Stimulated activated memory B cell treated with anti-CD40 and anti-IgM and Interleukin-4, amounts not matched to agents 10 μg/mL and 1 μg/mL and 100 μg/mL, for 72 hours (primary cell): Measurements from ENCODE around the gene EXOC3.

Experiments
- ATAC-seq: fragments of 150-1000 bp; cut with Tn5 transposase; 2 replicates; pipeline ENCODE4 v1.10.0; 2021
- H3K27ac Mint-ChIP-seq: one replicate; pipeline ENCODE4 v1.8.0; 2022; ENCODE audit warnings: mild to moderate bottlenecking, mixed read lengths
- H3K27me3 Mint-ChIP-seq: one replicate; pipeline ENCODE4 v1.8.0; 2022; ENCODE audit warnings: mixed read lengths
- H3K36me3 Mint-ChIP-seq: one replicate; pipeline ENCODE4 v1.8.0; 2022; ENCODE audit warnings: mixed read lengths
- H3K4me1 Mint-ChIP-seq: one replicate; pipeline ENCODE4 v1.8.0; 2022; ENCODE audit warnings: mixed read lengths
- H3K4me3 Mint-ChIP-seq: one replicate; pipeline ENCODE4 v1.8.0; 2022; ENCODE audit warnings: mild to moderate bottlenecking, moderate library complexity, mixed read lengths
- H3K9me3 Mint-ChIP-seq: one replicate; pipeline ENCODE4 v1.8.0; 2022; ENCODE audit warnings: mixed read lengths

The EXOC3 gene

DNA sequence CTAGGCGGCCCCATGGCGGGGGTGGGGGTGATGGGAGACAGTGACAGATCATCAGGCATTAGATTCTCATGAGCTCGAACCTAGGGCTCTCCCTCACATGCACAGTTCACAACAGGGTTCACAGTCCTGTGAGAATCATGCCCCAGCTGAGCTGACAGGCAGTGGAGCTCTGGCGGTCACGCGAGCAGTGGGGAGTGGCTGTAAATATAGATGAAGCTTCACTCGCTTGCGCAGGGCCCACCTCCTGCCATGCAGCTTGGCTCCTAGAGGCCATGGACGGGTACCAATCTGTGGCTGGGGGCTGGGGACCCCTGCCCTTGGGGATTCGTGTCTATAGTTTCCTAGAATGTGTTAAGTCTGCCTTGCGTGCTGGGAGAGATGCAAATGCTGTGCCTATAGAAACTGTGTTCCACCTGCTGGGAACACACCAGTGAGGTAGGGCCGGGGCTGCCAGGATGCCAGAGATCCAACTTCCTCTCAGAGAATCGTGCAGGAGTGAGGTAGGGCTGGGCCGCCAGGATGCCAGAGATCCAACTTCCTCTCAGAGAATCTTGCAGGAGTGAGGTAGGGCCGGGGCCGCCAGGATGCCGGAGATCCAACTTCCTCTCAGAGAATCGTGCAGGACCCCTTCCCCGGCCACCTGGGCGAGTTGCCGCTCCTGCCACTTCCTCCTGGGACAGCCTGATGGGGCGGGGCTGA lies 14.1 kb upstream of the EXOC3 start:
- no peak for ATAC-seq
- peak overlapping the region; percentile 22 for H3K27ac Mint-ChIP-seq
- H3K36me3 Mint-ChIP-seq, result peaks cover 80% of the 10 kb centered on the region
- peaks cover 41% of the 10 kb centered on the region for H3K4me1 Mint-ChIP-seq
- H3K4me3 Mint-ChIP-seq, result no peak overlapping the region
- peaks cover 66% of the 10 kb centered on the region for H3K27me3 Mint-ChIP-seq
- peaks cover 11% of the 10 kb centered on the region for H3K9me3 Mint-ChIP-seq

GRCh38 chr5:429453-430188 lies 13.4 kb upstream of the EXOC3 start:
- H3K27me3 Mint-ChIP-seq, result peaks cover 73% of the 10 kb centered on the region
- no peak for ATAC-seq
- peaks cover 11% of the 10 kb centered on the region for H3K9me3 Mint-ChIP-seq
- peaks cover 83% of the 10 kb centered on the region for H3K36me3 Mint-ChIP-seq
- H3K4me3 Mint-ChIP-seq, result no peak overlapping the region
- H3K27ac Mint-ChIP-seq, result peak overlapping the region; percentile 22
- peaks cover 34% of the 10 kb centered on the region for H3K4me1 Mint-ChIP-seq

GRCh38 chr5:430214-430925 lies 12.6 kb upstream of the EXOC3 start:
- peaks cover 81% of the 10 kb centered on the region for H3K27me3 Mint-ChIP-seq
- peaks cover 90% of the 10 kb centered on the region for H3K36me3 Mint-ChIP-seq
- no peak overlapping the region for H3K4me3 Mint-ChIP-seq
- peak; percentile 40 for ATAC-seq
- peaks cover 11% of the 10 kb centered on the region for H3K9me3 Mint-ChIP-seq
- peaks cover 29% of the 10 kb centered on the region for H3K4me1 Mint-ChIP-seq
- H3K27ac Mint-ChIP-seq, result peak overlapping the region; percentile 73

DNA sequence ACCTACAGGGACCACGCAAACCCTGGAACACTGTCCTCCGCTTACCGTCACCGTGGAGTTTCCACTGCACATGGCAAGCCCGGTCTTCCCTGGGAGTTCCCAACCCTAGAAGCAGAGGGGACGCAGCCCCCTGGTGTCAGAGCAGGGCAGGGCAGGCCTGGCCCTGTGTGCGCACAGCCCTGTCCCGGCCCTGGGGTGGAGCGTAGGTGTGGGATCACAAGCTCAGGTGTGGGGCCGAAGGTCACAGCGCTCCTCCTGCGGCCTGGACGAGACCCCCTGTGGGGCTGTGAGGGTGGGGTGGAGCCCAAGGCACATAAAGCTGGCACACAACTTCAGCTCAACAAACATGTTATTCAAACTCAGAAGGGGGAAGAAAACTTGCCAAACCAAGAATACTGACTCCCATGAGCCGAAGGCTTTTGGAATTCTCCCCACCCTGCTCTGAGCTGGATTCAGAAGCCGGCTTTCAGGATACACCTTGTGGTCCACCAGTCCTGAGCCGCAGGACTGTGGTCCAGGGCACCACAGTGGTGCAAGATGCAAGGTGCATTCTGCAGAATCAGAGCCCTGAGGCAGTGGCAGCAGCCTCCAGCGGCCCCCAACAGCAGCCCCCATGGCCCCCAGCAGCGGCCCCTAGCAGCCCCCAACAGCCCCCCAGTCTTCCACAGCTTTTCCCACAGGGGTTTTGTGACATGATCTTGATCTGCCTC lies 11.8 kb upstream of the EXOC3 start:
- Mint-ChIP-seq H3K9me3 (peaks cover 8% of the 10 kb centered on the region), H3K27me3 (peaks cover 79% of the 10 kb centered on the region), H3K27ac (peak overlapping the region; percentile 73), H3K4me3 (no peak overlapping the region), H3K36me3 (peaks cover 88% of the 10 kb centered on the region), H3K4me1 (peaks cover 23% of the 10 kb centered on the region)
- peak; percentile 82 for ATAC-seq

DNA sequence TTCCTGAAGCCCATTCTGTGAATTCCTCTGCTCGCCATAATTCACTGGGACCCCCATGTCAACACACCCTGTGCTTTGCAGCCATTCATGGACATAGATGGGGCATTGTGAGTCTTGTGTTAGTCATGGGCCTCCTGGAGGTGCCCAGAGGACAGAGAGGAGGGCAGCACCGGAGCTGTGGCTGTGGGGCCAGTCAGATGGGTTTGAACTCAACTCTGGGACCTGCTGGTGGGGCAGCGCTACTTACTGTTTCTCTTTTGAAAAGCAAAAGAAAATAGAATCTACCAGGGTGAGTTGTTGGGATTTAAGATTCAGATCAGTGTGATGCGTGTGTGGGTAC lies 11.3 kb upstream of the EXOC3 start:
- no peak overlapping the region for H3K4me3 Mint-ChIP-seq
- peaks cover 3% of the 10 kb centered on the region for H3K9me3 Mint-ChIP-seq
- H3K27me3 Mint-ChIP-seq, result peaks cover 73% of the 10 kb centered on the region
- peaks cover 83% of the 10 kb centered on the region for H3K36me3 Mint-ChIP-seq
- H3K4me1 Mint-ChIP-seq, result peaks cover 18% of the 10 kb centered on the region
- H3K27ac Mint-ChIP-seq, result peak overlapping the region; percentile 73
- no peak for ATAC-seq

DNA sequence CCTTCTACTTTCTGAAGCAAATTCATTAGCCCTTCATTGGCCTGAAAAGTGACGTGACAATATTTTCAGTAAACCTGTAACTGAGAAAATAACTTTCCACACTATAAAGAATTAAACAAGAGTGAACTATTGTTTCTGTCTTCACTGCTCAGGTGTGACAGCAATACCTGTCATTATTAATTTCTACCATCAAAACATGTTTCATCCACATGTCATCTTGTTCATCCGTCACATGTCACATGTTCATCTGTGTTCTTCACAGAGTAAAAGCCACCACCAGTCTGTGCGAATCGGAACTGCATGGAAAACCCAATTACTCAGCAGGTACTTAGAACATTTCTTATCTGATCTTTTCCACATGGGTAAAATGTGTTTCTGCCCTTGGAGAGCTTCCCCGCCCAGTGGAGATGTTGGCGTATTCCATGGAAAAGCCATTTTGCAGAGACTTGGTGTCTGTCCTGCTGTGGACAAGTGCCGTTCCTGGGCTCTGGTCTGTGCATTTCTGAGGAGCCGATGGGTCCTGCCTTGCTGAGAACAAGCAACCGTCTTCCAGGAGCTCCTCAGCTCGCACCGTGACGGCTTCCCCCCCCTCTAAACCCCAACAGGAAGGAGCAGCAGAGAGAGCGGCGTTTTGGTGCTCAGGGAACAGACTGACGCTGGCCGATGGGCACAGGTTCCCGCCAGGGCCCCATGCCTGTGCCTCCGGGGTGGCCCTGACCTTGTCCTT lies 10.6 kb upstream of the EXOC3 start:
- no peak overlapping the region for H3K4me3 Mint-ChIP-seq
- H3K9me3 Mint-ChIP-seq, result no peaks in the 10 kb centered on the region
- ATAC-seq, result no peak
- H3K4me1 Mint-ChIP-seq, result peaks cover 17% of the 10 kb centered on the region
- H3K36me3 Mint-ChIP-seq, result peaks cover 78% of the 10 kb centered on the region
- peak overlapping the region; percentile 73 for H3K27ac Mint-ChIP-seq
- H3K27me3 Mint-ChIP-seq, result peaks cover 68% of the 10 kb centered on the region

GRCh38 chr5:432928-433791 lies 9.8 kb upstream of the EXOC3 start:
- H3K4me1 Mint-ChIP-seq, result peaks cover 17% of the 10 kb centered on the region

DNA sequence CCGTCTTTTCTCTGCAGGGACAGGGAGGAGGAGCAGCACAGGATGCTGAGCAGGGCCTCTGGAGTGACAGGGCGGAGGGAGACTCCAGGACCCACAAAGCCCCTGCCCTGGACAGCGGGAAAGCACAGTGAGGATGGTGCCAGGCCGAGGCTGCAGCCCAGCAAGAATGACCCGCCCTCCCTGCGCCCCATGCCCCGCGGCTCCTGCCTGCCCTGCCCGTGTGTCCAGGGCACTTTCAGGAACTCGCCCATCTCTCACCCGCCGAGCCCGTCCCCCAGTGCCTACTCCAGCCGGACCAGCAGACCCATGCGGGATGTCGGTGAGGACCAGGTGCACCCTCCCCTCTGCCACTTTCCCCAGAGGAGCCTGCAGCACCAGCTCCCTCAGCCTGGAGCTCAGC lies 9.1 kb upstream of the EXOC3 start:
- H3K4me1 Mint-ChIP-seq, result peaks cover 17% of the 10 kb centered on the region
- H3K4me3 Mint-ChIP-seq, result no peak overlapping the region
- peaks cover 65% of the 10 kb centered on the region for H3K36me3 Mint-ChIP-seq
- ATAC-seq, result no peak
- peaks cover 66% of the 10 kb centered on the region for H3K27me3 Mint-ChIP-seq
- H3K27ac Mint-ChIP-seq, result no peak overlapping the region
- H3K9me3 Mint-ChIP-seq, result no peaks in the 10 kb centered on the region

More at GRCh38 chr5:432928-433791, 9.8 kb upstream of the EXOC3 start:
- no peak overlapping the region for H3K4me3 Mint-ChIP-seq
- H3K27ac Mint-ChIP-seq, result no peak overlapping the region
- H3K9me3 Mint-ChIP-seq, result no peaks in the 10 kb centered on the region
- H3K36me3 Mint-ChIP-seq, result peaks cover 72% of the 10 kb centered on the region
- no peak for ATAC-seq
- H3K27me3 Mint-ChIP-seq, result peaks cover 68% of the 10 kb centered on the region

GRCh38 chr5:434443-435146 lies 8.4 kb upstream of the EXOC3 start:
- H3K9me3 Mint-ChIP-seq, result no peaks in the 10 kb centered on the region
- peaks cover 59% of the 10 kb centered on the region for H3K27me3 Mint-ChIP-seq
- H3K36me3 Mint-ChIP-seq, result peaks cover 60% of the 10 kb centered on the region
- H3K4me1 Mint-ChIP-seq, result peaks cover 20% of the 10 kb centered on the region
- H3K4me3 Mint-ChIP-seq, result no peak overlapping the region
- no peak for ATAC-seq
- no peak overlapping the region for H3K27ac Mint-ChIP-seq

DNA sequence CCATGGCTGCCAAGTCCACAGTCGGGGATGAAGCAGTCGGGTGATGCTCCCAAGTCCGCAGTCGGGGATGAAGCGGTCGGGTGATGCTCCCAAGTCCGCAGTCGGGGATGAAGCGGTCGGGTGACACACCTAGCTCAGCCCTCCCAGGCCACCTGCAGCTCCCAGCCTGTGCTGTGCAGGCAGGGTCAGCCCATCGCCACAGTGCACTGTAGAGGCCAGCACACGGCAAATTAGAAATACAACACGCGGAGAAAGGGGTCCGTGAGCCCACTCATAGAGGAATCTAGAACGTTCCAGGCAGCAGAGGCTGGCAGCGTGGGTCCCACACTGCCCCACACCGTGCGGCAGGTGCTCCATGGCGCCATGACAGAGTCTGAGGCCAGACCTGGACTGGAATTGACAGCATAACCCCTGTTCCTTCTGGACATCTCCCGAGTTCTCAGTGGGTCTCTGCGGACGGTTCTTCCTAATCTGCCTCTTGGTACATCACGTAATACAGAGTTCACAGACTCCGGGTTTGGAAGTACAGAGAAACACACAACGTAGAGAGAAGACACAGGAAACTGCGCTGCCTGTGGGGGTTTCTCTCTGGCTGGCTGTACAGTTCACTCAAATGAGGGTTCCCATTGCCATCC lies 7.7 kb upstream of the EXOC3 start:
- peaks cover 53% of the 10 kb centered on the region for H3K36me3 Mint-ChIP-seq
- no peaks in the 10 kb centered on the region for H3K9me3 Mint-ChIP-seq
- H3K27me3 Mint-ChIP-seq, result peaks cover 52% of the 10 kb centered on the region
- ATAC-seq, result no peak
- H3K27ac Mint-ChIP-seq, result no peak overlapping the region
- no peak overlapping the region for H3K4me3 Mint-ChIP-seq
- peaks cover 21% of the 10 kb centered on the region for H3K4me1 Mint-ChIP-seq

DNA sequence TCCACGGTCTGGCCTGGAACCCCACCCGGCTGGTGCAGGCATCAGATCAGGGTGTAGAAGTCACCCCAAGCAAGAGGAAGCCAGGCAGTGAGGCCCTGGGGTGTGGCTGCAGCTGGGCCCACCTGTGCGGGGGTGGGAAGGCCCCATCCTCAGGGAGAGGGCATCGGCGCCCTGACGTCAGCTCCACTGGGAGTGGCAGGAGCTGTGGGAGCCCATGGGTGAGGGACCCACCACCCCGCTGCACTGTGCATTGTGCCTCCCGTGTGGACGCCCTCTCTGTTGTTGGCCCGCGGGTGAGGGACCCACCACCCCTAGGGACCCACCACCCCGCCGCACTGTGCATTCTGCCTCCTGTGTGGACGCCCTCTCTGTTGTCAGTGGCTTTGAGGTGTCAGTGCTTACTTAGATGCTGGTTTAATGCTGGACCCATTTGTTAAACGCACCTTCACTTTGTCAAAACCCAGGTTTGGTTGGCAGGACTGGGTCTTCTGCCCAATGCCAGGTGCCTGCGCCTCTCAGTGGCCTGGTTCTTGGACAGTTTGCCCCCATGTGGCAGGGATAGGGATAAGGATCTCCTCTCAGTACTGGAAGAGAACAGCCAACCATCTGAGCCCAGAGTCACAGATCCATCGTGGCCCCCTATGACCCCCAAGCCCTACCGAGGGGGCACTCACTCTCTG lies 6.9 kb upstream of the EXOC3 start:
- Mint-ChIP-seq H3K27me3 (peaks cover 45% of the 10 kb centered on the region), H3K4me3 (no peak overlapping the region), H3K27ac (no peak overlapping the region), H3K4me1 (peaks cover 21% of the 10 kb centered on the region), H3K9me3 (no peaks in the 10 kb centered on the region), H3K36me3 (peaks cover 45% of the 10 kb centered on the region)
- peak; percentile 66 for ATAC-seq

GRCh38 chr5:436641-436975 lies 6.4 kb upstream of the EXOC3 start:
- H3K4me3 Mint-ChIP-seq, result no peak overlapping the region
- H3K36me3 Mint-ChIP-seq, result peaks cover 42% of the 10 kb centered on the region
- H3K9me3 Mint-ChIP-seq, result no peaks in the 10 kb centered on the region
- peaks cover 23% of the 10 kb centered on the region for H3K4me1 Mint-ChIP-seq
- H3K27me3 Mint-ChIP-seq, result peaks cover 41% of the 10 kb centered on the region
- H3K27ac Mint-ChIP-seq, result no peak overlapping the region
- no peak for ATAC-seq

GRCh38 chr5:437281-437771 lies 5.7 kb upstream of the EXOC3 start:
- Mint-ChIP-seq H3K4me1 (peaks cover 30% of the 10 kb centered on the region), H3K9me3 (no peaks in the 10 kb centered on the region), H3K36me3 (peaks cover 35% of the 10 kb centered on the region), H3K27me3 (peaks cover 34% of the 10 kb centered on the region), H3K27ac (no peak overlapping the region), H3K4me3 (no peak overlapping the region)
- ATAC-seq, result no peak
